A549 (cell line): Measurements from ENCODE around the gene NEAT1. TPM values are rescaled to one million over a fixed set of nuclear protein-coding genes. Genes with fewer than 3 reads are reported as not detected.

ENCODE experiments used
- ATAC-seq, 2 experiments: fragments of 200-7000 bp in 1 of 2; fragments of >200 bp in 1 of 2; cut with Nextera tagmentation in 1 of 2; cut with Tn5 transposase in 1 of 2; 3 replicates each; pipeline versions ENCODE4 v1.8.0 to v1.9.1; 2018 to 2020; ENCODE audit warnings: mild to moderate bottlenecking in 1 of 2, moderate library complexity in 1 of 2
- CTCF ChIA-PET: fragments of 300-600 bp; sonication (Branson Sonifier 250); formaldehyde crosslinking; extraction: SDS; loops from one replicate; lab custom pipeline; 2021; ENCODE audit warnings: antibody characterized with exemption, inconsistent platforms; lab: Yijun Ruan, JAX
- POLR2A ChIA-PET: fragments of 350-600 bp; formaldehyde crosslinking; extraction: SDS; loops from one replicate; lab custom pipeline; 2021; ENCODE audit warnings: antibody characterized with exemption, inconsistent platforms; lab: Yijun Ruan, JAX
- DNase-seq, 2 experiments: peaks; one replicate each; pipeline versions ENCODE4 v3.0.0 to v3.0.0-alpha.2; 2011 to 2016; ENCODE audit warnings: low read depth in 1 of 2, low spot score in 1 of 2
- FAIRE-seq: peaks from 2 replicates; lab custom pipeline; 2011; peaks lifted over from hg19 to GRCh38; lab: Jason Lieb, UNC
- H3K27ac ChIP-seq, 2 experiments: fragments of >200 bp; sonication (Bioruptor Twin); formaldehyde crosslinking; 3 replicates each; pipeline ENCODE4 v1.5.1; 2016 to 2017
- H3K4me1 ChIP-seq: fragments of >200 bp; sonication (Bioruptor Twin); formaldehyde crosslinking; 3 replicates; pipeline ENCODE4 v1.6.1; 2016
- H3K4me2 ChIP-seq: fragments of >200 bp; sonication (Bioruptor Twin); formaldehyde crosslinking; 3 replicates; pipeline ENCODE4 v1.6.1; 2016
- H3K4me3 ChIP-seq: fragments of >200 bp; sonication (Bioruptor Twin); formaldehyde crosslinking; 3 replicates; pipeline ENCODE4 v1.5.1; 2016
- H3K9me3 ChIP-seq: fragments of >200 bp; sonication (Bioruptor Twin); formaldehyde crosslinking; 3 replicates; pipeline ENCODE4 v1.6.1; 2016
- BCL3 ChIP-seq: fragments of >200 bp; sonication (Bioruptor Twin); formaldehyde crosslinking; IDR thresholded peaks from 3 replicates; pipeline ENCODE4 v1.6.1; 2016
- BHLHE40 ChIP-seq: IDR thresholded peaks from 2 replicates; pipeline ENCODE4 v1.6.1; 2012; ENCODE audit warnings: low read depth, low read length, inconsistent platforms
- CEBPB ChIP-seq, 2 experiments: fragments of >200 bp in 1 of 2; sonication (Bioruptor Twin) in 1 of 2; formaldehyde crosslinking in 1 of 2; IDR thresholded peaks; 2 replicates each; pipeline ENCODE4 v1.6.1; 2012 to 2016
- CHD2 ChIP-seq: fragments of 150-350 bp; IDR thresholded peaks from 2 replicates; pipeline ENCODE4 v1.6.1; 2014; ENCODE audit warnings: low read length; ENCODE audit not compliant: partially characterized antibody
- EP300 ChIP-seq, 2 experiments: fragments of >200 bp; sonication (Bioruptor Twin); formaldehyde crosslinking; IDR thresholded peaks; 2 replicates in 1 of 2; 3 replicates in 1 of 2; pipeline ENCODE4 v1.6.1; 2016 to 2017
- ESRRA ChIP-seq: fragments of 150-350 bp; IDR thresholded peaks from 2 replicates; pipeline ENCODE4 v1.6.1; 2014; ENCODE audit warnings: mild to moderate bottlenecking, low read length, borderline replicate concordance
- FOSB ChIP-seq: fragments of 250-450 bp; sonication (Bioruptor Pico); IDR thresholded peaks from 2 replicates; pipeline ENCODE4 v1.5.0; 2020; ENCODE audit warnings: mild to moderate bottlenecking, moderate library complexity
- FOSL2 ChIP-seq, 2 experiments: fragments of 450-650 bp in 1 of 2; fragments of >200 bp in 1 of 2; sonication (Bioruptor Twin) in 1 of 2; formaldehyde crosslinking; IDR thresholded peaks; 2 replicates each; pipeline versions ENCODE4 v1.5.0 to v1.6.1; 2016 to 2020; ENCODE audit warnings: mild to moderate bottlenecking in 1 of 2, moderate library complexity in 1 of 2
- FOXS1 ChIP-seq: fragments of 250-450 bp; sonication (Bioruptor Pico); IDR thresholded peaks from 2 replicates; pipeline ENCODE4 v1.5.0; 2020; ENCODE audit warnings: mild to moderate bottlenecking, moderate library complexity
- HDAC2 ChIP-seq: fragments of 200-600 bp; sonication (generic); IDR thresholded peaks from 2 replicates; pipeline ENCODE4 v1.6.1; 2016
- HES2 ChIP-seq: fragments of >200 bp; sonication (Bioruptor Twin); formaldehyde crosslinking; IDR thresholded peaks from 2 replicates; pipeline ENCODE4 v1.6.1; 2016
- HEYL ChIP-seq: fragments of 250-450 bp; sonication (Bioruptor Pico); IDR thresholded peaks from 2 replicates; pipeline ENCODE4 v1.8.0; 2021; ENCODE audit warnings: mild to moderate bottlenecking, moderate library complexity
- HOXB5 ChIP-seq: fragments of 250-450 bp; sonication (Bioruptor Pico); IDR thresholded peaks from 2 replicates; pipeline ENCODE4 v1.5.0; 2020; ENCODE audit warnings: mild to moderate bottlenecking, moderate library complexity
- JUNB ChIP-seq: fragments of >200 bp; sonication (Bioruptor Twin); formaldehyde crosslinking; IDR thresholded peaks from 2 replicates; pipeline ENCODE4 v1.6.1; 2016
- KDM5A ChIP-seq: fragments of 200-600 bp; sonication (generic); IDR thresholded peaks from 2 replicates; pipeline ENCODE4 v1.6.1; 2016; ENCODE audit warnings: antibody characterized with exemption, mild to moderate bottlenecking
- NPAS2 ChIP-seq: fragments of 250-450 bp; sonication (Bioruptor Pico); IDR thresholded peaks from 2 replicates; pipeline ENCODE4 v1.8.0; 2022; ENCODE audit warnings: mild to moderate bottlenecking, moderate library complexity, borderline replicate concordance
- PBX3 ChIP-seq: IDR thresholded peaks from 2 replicates; pipeline ENCODE4 v1.6.1; 2012
- RAD21 ChIP-seq, 2 experiments: fragments of >200 bp in 1 of 2; sonication (Bioruptor Twin) in 1 of 2; formaldehyde crosslinking in 1 of 2; IDR thresholded peaks in 1 of 2; conservative IDR thresholded peaks in 1 of 2; 2 replicates in 1 of 2; 3 replicates in 1 of 2; pipeline ENCODE4 v1.6.1; 2012 to 2018; ENCODE audit warnings: inconsistent platforms in 1 of 2
- RARB ChIP-seq: fragments of 250-450 bp; sonication (Bioruptor Pico); IDR thresholded peaks from 2 replicates; pipeline ENCODE4 v1.8.0; 2021; ENCODE audit warnings: mild to moderate bottlenecking, moderate library complexity
- RNF2 ChIP-seq: fragments of 200-600 bp; sonication (generic); IDR thresholded peaks from 2 replicates; pipeline ENCODE4 v1.6.1; 2016; ENCODE audit warnings: low read depth, mild to moderate bottlenecking, antibody characterized with exemption, moderate library complexity, borderline replicate concordance
- TFCP2L1 ChIP-seq: fragments of 250-450 bp; sonication (Bioruptor Pico); IDR thresholded peaks from 2 replicates; pipeline ENCODE4 v1.5.0; 2021; ENCODE audit warnings: mild to moderate bottlenecking
- USF2 ChIP-seq: fragments of 450-650 bp; IDR thresholded peaks from 2 replicates; pipeline ENCODE4 v1.6.1; 2014; ENCODE audit warnings: antibody characterized with exemption
- ZNF302 ChIP-seq: fragments of 250-450 bp; sonication (Bioruptor Pico); IDR thresholded peaks from 2 replicates; pipeline ENCODE4 v1.9.0; 2021; ENCODE audit warnings: inconsistent platforms, mild to moderate bottlenecking, moderate library complexity
- WGBS: methylation state at CpG from one replicate; pipeline ENCODE4 v1.1.6; 2017; ENCODE audit errors: missing lambda C conversion rate; 5-methylcytosine and 5-hydroxymethylcytosine counted together
- polyA plus RNA-seq, 4 experiments: library from polyadenylated mRNA; depleted of rRNA in 3 of 4; stranded (reverse); fragments of >200 nt; fragmentation: RNase III in 1 of 4; extraction: RNeasy Plus Mini Kit Qiagen cat#74134 plus additional on column Dnase treatment in 1 of 4; gene quantifications; 2 replicates in 3 of 4; 3 replicates in 1 of 4; pipeline ENCODE4 v1.2.3, GENCODE V29; 2011 to 2017

Gene NEAT1
- polyA plus RNA-seq, 2 of the 4 experiments (the other 2 are of a cell fraction) = 314 to 1,223 TPM

GRCh38 chr11:65395961-65396530 lies 26.6 kb upstream of the NEAT1 start:
- no peak for DNase-seq
- no peak overlapping the region for H3K27ac ChIP-seq
- H3K4me3 ChIP-seq = no peak overlapping the region
- ATAC-seq = no peak
- peaks cover 6% of the 10 kb centered on the region; the same call in 1 of the 3 replicates for H3K4me1 ChIP-seq
- ChIA-PET CTCF (interaction anchor here (1.0 to 3.0 kb wide), 6 partner anchors 9 to 80 kb away, joined by 3 to 12 read pairs (median 6); partner anchors contain the start of genes FRMD8 and SLC25A45), POLR2A (no interaction called here)
- 88% methylated on average over 15 of the region's 15 CpGs for WGBS
- no peak for TF ChIP-seq BCL3
- TF ChIP-seq EP300 (IDR thresholded peaks at IDR 0.05) = no peak
- no peak for TF ChIP-seq RARB (CRISPR knock-in tag)
- no peak for TF ChIP-seq CHD2
- no peak for TF ChIP-seq RNF2
- TF ChIP-seq KDM5A = no peak
- no peak for TF ChIP-seq ZNF302 (CRISPR knock-in tag)
- no peak for TF ChIP-seq RAD21 (conservative IDR thresholded peaks at IDR 0.05 in 1 of 2, IDR thresholded peaks at IDR 0.05 in 1 of 2)
- TF ChIP-seq HES2 = no peak
- TF ChIP-seq FOSB (CRISPR knock-in tag) = no peak
- no peak for TF ChIP-seq TFCP2L1 (CRISPR knock-in tag)
- TF ChIP-seq HOXB5 (CRISPR knock-in tag) = no peak
- TF ChIP-seq HEYL (CRISPR knock-in tag) = no peak
- no peak for TF ChIP-seq BHLHE40
- TF ChIP-seq FOSL2 (IDR thresholded peaks at IDR 0.05) = no peak
- no peak for TF ChIP-seq FOSL2 (CRISPR knock-in tag; IDR thresholded peaks at IDR 0.05)
- H3K4me2 ChIP-seq = no peak overlapping the region
- H3K9me3 ChIP-seq = no peaks in the 10 kb centered on the region
- no peak for FAIRE-seq

- Histone ChIP-seq H3K4me3 (no peak overlapping the region), H3K9me3 (no peaks in the 10 kb centered on the region), H3K4me2 (no peak overlapping the region), H3K4me1 (0 out of 3 replicates have a peak, but pooled peaks cover 4% of the 10 kb centered on the region), H3K27ac (no peak overlapping the region)
- DNase-seq (no peak), ATAC-seq (no peak), FAIRE-seq (no peak)
- POLR2A ChIA-PET = interaction anchor here (1.1 to 1.9 kb wide), 2 partner anchors 19 to 21 kb away, joined by 4 to 7 read pairs; no protein-coding TSS in a partner anchor
- CTCF ChIA-PET = interaction anchor here (1.0 to 3.0 kb wide), 7 partner anchors 10 to 81 kb away, joined by 3 to 12 read pairs (median 3); partner anchors contain the start of gene FRMD8
- WGBS = 92% methylated on average over 19 of the region's 38 CpGs
- TF ChIP-seq FOXS1 (CRISPR knock-in tag) (no peak), RNF2 (no peak), USF2 (no peak), HDAC2 (no peak), CEBPB (IDR thresholded peaks at IDR 0.05) (no peak), EP300 (IDR thresholded peaks at IDR 0.05) (no peak), RAD21 (conservative IDR thresholded peaks at IDR 0.05 in 1 of 2, IDR thresholded peaks at IDR 0.05 in 1 of 2) (no peak), ZNF302 (CRISPR knock-in tag) (no peak), ESRRA (no peak), BHLHE40 (no peak), PBX3 (no peak), NPAS2 (CRISPR knock-in tag) (no peak), JUNB (no peak)
These were observed 25.5 kb upstream of the NEAT1 start for GRCh38 chr11:65396769-65397745.
